BJ (cell line): ENCODE results near the gene TCEAL5. TPM values are rescaled to one million over a fixed set of nuclear protein-coding genes. Genes with fewer than 3 reads are reported as not detected.
"Not testable (repeated sequence)": the region's sequence is repeated elsewhere in the genome, so short reads cannot be mapped to it uniquely, and the experiment has no call there.

Experiments used
- CTCF ChIA-PET: fragments of 350-600 bp; formaldehyde crosslinking; extraction: SDS; loops from one replicate; lab custom pipeline; 2021; ENCODE audit warnings: antibody characterized with exemption, inconsistent platforms; lab: Yijun Ruan, JAX
- POLR2A ChIA-PET: fragments of 300-600 bp; sonication (Branson Sonifier 250); formaldehyde crosslinking; extraction: SDS; loops from one replicate; lab custom pipeline; 2021; ENCODE audit warnings: antibody characterized with exemption; lab: Charles Lee
- DNase-seq: peaks from one replicate; pipeline ENCODE4 v3.0.0-alpha.2; 2011; ENCODE audit warnings: low read depth
- H3K27me3 ChIP-seq: 2 replicates; pipeline ENCODE4 v1.6.0; 2011; ENCODE audit warnings: low read length; ENCODE audit not compliant: control insufficient read depth, insufficient read depth
- H3K36me3 ChIP-seq: 2 replicates; pipeline ENCODE4 v1.5.1; 2011; ENCODE audit warnings: low read length; ENCODE audit not compliant: control insufficient read depth, insufficient read depth
- H3K4me3 ChIP-seq: 2 replicates; pipeline ENCODE4 v1.5.1; 2011; ENCODE audit warnings: low read depth, mild to moderate bottlenecking, control low read depth, low read length
- CTCF ChIP-seq: IDR thresholded peaks from 2 replicates; pipeline ENCODE4 v1.5.1; 2011; ENCODE audit warnings: low read depth, mild to moderate bottlenecking, control low read depth, inconsistent platforms, low read length, moderate library complexity; ENCODE audit not compliant: insufficient read depth
- polyA plus RNA-seq: library from polyadenylated mRNA; depleted of rRNA; stranded (reverse); fragments of >200 nt; gene quantifications from 2 replicates; pipeline ENCODE4 v1.2.3, GENCODE V29; 2011

Gene TCEAL5
- polyA plus RNA-seq, 1 experiment, result not detected

DNA sequence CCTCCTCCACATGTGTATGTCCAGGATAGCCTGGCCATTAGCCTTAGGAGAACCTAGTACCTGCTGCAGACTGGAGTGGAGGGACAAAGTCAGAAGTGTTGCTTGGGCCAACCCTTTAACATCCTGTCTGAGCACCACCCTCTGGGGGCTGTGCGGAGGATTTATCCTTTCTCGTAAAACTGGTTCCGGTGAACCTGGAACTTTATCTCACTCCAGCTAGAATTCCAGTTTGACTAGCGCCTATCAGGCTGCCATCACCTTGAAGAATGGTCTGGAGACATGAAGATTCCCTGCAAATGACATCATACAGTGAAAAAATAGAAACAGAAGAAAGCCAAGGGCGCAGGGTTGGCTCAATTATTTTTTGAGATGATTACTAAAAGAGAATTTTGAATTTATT is 25.6 kb downstream of the TCEAL5 start:
- no peaks in the 10 kb centered on the region for H3K27me3 ChIP-seq
- no peak for DNase-seq
- CTCF ChIA-PET, result no interaction called here
- peaks cover 2% of the 10 kb centered on the region; the same call in 1 of the 2 replicates for H3K36me3 ChIP-seq
- no peak overlapping the region for H3K4me3 ChIP-seq
- no peak for TF ChIP-seq CTCF
- POLR2A ChIA-PET, result no interaction called here

GRCh38 chrX:103249805-103250204 is 26.7 kb downstream of the TCEAL5 start:
- CTCF ChIA-PET, result interaction anchor here (0.8 to 2.0 kb wide), 2 partner anchors 19 to 38 kb away, joined by 3 to 4 read pairs; no protein-coding TSS in a partner anchor
- TF ChIP-seq CTCF, result no peak

DNA sequence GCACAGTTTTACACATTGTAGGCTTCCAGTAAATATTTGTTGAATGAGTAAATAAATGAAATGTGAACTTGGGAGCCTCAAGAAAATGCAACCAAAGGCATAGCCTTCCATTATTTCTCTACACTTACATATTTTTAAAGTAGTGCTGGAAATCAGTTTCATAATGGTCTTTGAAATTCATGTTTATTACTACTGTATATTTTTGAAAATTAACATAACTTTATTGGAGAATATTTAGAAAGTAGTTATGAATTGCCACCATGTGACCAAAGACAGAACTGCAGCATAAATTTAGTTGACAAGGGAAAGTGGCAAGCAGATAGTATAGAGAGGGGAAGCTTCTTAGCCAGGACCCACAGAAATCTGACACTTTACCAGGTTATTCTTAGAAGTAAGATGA is 28.0 kb downstream of the TCEAL5 start:
- ChIA-PET POLR2A (no interaction called here), CTCF (interaction anchor here (2.0 kb wide), 1 partner anchor 37 kb away, joined by 4 read pairs; no protein-coding TSS in a partner anchor)

More at GRCh38 chrX:103249805-103250204, 26.7 kb downstream of the TCEAL5 start:
- no peak overlapping the region for H3K4me3 ChIP-seq
- POLR2A ChIA-PET, result no interaction called here
- DNase-seq, result no peak
- no peaks in the 10 kb centered on the region for H3K27me3 ChIP-seq
- H3K36me3 ChIP-seq, result peaks cover 2% of the 10 kb centered on the region; the same call in 1 of the 2 replicates

GRCh38 chrX:103240155-103240554 is 36.4 kb downstream of the TCEAL5 start:
- TF ChIP-seq CTCF, result no peak
- no peaks in the 10 kb centered on the region for H3K27me3 ChIP-seq
- no peaks in the 10 kb centered on the region for H3K36me3 ChIP-seq
- CTCF ChIA-PET, result no interaction called here
- POLR2A ChIA-PET, result no interaction called here
- no peak for DNase-seq
- H3K4me3 ChIP-seq, result no peak overlapping the region

More for the DNA sequence above, 28.0 kb downstream of the TCEAL5 start:
- peaks cover 2% of the 10 kb centered on the region; the same call in 1 of the 2 replicates for H3K36me3 ChIP-seq
- DNase-seq, result no peak
- peak; percentile 36; the same call in 1 of the 2 replicates for TF ChIP-seq CTCF
- H3K27me3 ChIP-seq, result no peaks in the 10 kb centered on the region
- H3K4me3 ChIP-seq, result no peak overlapping the region

DNA sequence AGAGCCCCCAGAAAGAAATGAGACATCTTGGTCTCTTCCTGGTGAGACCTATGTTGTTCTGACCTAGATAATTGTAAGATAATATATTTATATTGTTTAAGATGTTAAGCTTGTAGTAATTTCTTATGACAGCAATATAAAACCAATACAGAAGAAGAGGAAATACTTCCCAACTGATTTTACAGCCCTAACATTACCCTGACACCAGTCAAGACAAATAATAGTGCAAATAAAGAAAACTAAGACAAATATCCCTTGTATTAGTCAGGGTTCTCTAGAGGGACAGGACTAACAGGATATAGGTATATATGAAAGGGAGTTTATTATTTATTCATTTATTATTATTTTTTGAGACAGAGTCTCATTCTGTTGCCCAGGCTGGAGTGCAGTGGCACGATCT is 40.3 kb downstream of the TCEAL5 start:
- POLR2A ChIA-PET, result no interaction called here
- CTCF ChIA-PET, result no interaction called here

GRCh38 chrX:103235608-103236007 is 40.9 kb downstream of the TCEAL5 start:
- DNase-seq, POLR2A ChIA-PET, H3K36me3 ChIP-seq, CTCF ChIA-PET, H3K27me3 ChIP-seq, H3K4me3 ChIP-seq: not testable (repeated sequence)

More for the DNA sequence above, 40.3 kb downstream of the TCEAL5 start:
- Histone ChIP-seq H3K36me3 (no peaks in the 10 kb centered on the region), H3K27me3 (no peaks in the 10 kb centered on the region; the same call in 1 of the 2 replicates), H3K4me3 (no peak overlapping the region)
- DNase-seq, result no peak
- no peak for TF ChIP-seq CTCF
